A549 (cell line): Measurements from ENCODE around the gene MAZ.

ENCODE experiments used
- CTCF ChIP-seq: fragments of >200 bp; sonication (Bioruptor Twin); formaldehyde crosslinking; IDR thresholded peaks from 3 replicates; pipeline ENCODE4 v1.5.1; 2016
- EP300 ChIP-seq, 2 experiments: fragments of >200 bp; sonication (Bioruptor Twin); formaldehyde crosslinking; IDR thresholded peaks; 2 replicates in 1 of 2; 3 replicates in 1 of 2; pipeline ENCODE4 v1.6.1; 2016 to 2017
- KDM5A ChIP-seq: fragments of 200-600 bp; sonication (generic); IDR thresholded peaks from 2 replicates; pipeline ENCODE4 v1.6.1; 2016; ENCODE audit warnings: antibody characterized with exemption, mild to moderate bottlenecking
- NR3C1 ChIP-seq: fragments of >200 bp; sonication (Bioruptor Twin); formaldehyde crosslinking; IDR thresholded peaks from 3 replicates; pipeline ENCODE4 v1.6.1; 2017
- RFX5 ChIP-seq: fragments of 450-650 bp; IDR thresholded peaks from 2 replicates; pipeline ENCODE4 v1.7.1; 2014; ENCODE audit warnings: antibody characterized with exemption, mild to moderate bottlenecking, moderate library complexity
- TF ChIP-seq, protein P1 (sequence below): IDR thresholded peaks from 2 replicates; pipeline ENCODE4 v1.6.1; 2012; ENCODE audit warnings: low read depth, borderline replicate concordance

DNA sequence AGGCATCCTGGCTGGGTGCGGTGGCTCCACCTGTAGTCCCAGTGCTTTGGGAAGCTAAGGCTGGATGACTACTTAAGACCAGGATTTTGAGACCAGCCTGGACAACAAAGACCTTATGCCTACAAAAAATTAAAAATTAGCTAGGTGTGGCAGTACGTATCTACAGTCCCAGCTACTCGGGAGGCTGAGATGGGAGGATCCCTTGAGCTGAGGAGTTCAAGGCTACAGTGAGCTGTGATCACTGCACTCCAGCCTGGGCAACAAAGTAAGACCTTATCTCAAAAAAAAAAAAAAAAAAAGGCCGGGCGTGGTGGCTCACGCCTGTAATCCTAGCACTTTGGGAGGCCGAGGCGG, 20.0 kb downstream of the MAZ start:
- TF ChIP-seq KDM5A (no peak), CTCF (no peak), EP300 (IDR thresholded peaks at IDR 0.05) (no peak), RFX5 (no peak), NR3C1 (no peak)
- TF ChIP-seq, protein P1, sequence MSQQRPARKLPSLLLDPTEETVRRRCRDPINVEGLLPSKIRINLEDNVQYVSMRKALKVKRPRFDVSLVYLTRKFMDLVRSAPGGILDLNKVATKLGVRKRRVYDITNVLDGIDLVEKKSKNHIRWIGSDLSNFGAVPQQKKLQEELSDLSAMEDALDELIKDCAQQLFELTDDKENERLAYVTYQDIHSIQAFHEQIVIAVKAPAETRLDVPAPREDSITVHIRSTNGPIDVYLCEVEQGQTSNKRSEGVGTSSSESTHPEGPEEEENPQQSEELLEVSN, result no peak
